Keratinocyte (primary cell): ENCODE measurements around the gene PFDN4.

Source experiments
- CTCF ChIP-seq, 3 experiments: IDR thresholded peaks in 1 of 3; conservative IDR thresholded peaks in 1 of 3; optimal IDR thresholded peaks in 1 of 3; 2 replicates in 2 of 3; 3 replicates in 1 of 3; pipeline versions ENCODE3 to v1.5.1; 2011; ENCODE audit warnings: low read length in 3 of 3, mild to moderate bottlenecking in 3 of 3, moderate library complexity in 2 of 3, control low read depth in 1 of 3, inconsistent platforms in 1 of 3; ENCODE audit not compliant: insufficient read depth in 2 of 3; ENCODE audit errors: extremely low read depth in 1 of 3
- EZH2 ChIP-seq: IDR thresholded peaks from one replicate; pipeline ENCODE4 v1.6.1; 2012; ENCODE audit warnings: inconsistent platforms, mild to moderate bottlenecking, low read length, moderate library complexity

- TF ChIP-seq CTCF (optimal IDR thresholded peaks at IDR 0.05 in 1 of 3, IDR thresholded peaks at IDR 0.05 in 1 of 3, conservative IDR thresholded peaks at IDR 0.05 in 1 of 3; ENCODE audit: extremely low read depth in 1 of 3, insufficient read depth in 2 of 3, low read length in 3 of 3) (no peak), EZH2 (no peak)
These were observed 42.9 kb upstream of the PFDN4 start for GRCh38 chr20:54165014-54165413.
